Measurements from ENCODE around the gene TMEM126B. TPM values are rescaled to one million over a fixed set of nuclear protein-coding genes. Genes with fewer than 3 reads are reported as not detected.

Gene TMEM126B
- total RNA-seq, 1 donor, result 73.0 TPM

GRCh38 chr11:85626496-85626895 is 1.9 kb upstream of the TMEM126B start:
- TF ChIP-seq CTCF (IDR thresholded peaks at IDR 0.05; ENCODE audit: insufficient read depth, low read depth, low read length), result no peak
- no peak overlapping the region for H3K4me3 ChIP-seq (ENCODE audit: low read depth, low read length)
- no peak for DNase-seq (ENCODE audit: low read depth)

- no peak for TF ChIP-seq CTCF (IDR thresholded peaks at IDR 0.05; ENCODE audit: insufficient read depth, low read depth, low read length)
- peak; percentile 23 for DNase-seq (ENCODE audit: low read depth)
- peak within 1 kb of the TSS; percentile 71 for H3K4me3 ChIP-seq (ENCODE audit: low read depth, low read length)
Measured at GRCh38 chr11:85627332-85627997, 928 bp upstream of the TMEM126B start, which contains the start of gene DLG2. Gene DLG2, minus strand, starts transcription at chr11:85627344.

GRCh38 chr11:85628771-85629341 is 463 bp downstream of the TMEM126B start:
- no peak for TF ChIP-seq CTCF (IDR thresholded peaks at IDR 0.05; ENCODE audit: insufficient read depth, low read depth, low read length)
- peak overlapping the region; percentile 71 for H3K4me3 ChIP-seq (ENCODE audit: low read depth, low read length)
- no peak for DNase-seq (ENCODE audit: low read depth)

GRCh38 chr11:85634747-85635146 is 6.4 kb downstream of the TMEM126B start:
- no peak overlapping the region for H3K4me3 ChIP-seq (ENCODE audit: low read depth, low read length)
- DNase-seq (ENCODE audit: low read depth), result no peak
- no peak for TF ChIP-seq CTCF (IDR thresholded peaks at IDR 0.05; ENCODE audit: insufficient read depth, low read depth, low read length)

GRCh38 chr11:85643191-85643614 is 14.8 kb downstream of the TMEM126B start:
- DNase-seq (ENCODE audit: low read depth), result peak; percentile 84
- no peak for TF ChIP-seq CTCF (IDR thresholded peaks at IDR 0.05; ENCODE audit: insufficient read depth, low read depth, low read length)
- no peak overlapping the region for H3K4me3 ChIP-seq (ENCODE audit: low read depth, low read length)

GRCh38 chr11:85647078-85647477 is 18.7 kb downstream of the TMEM126B start:
- H3K4me3 ChIP-seq (ENCODE audit: low read depth, low read length), result peak overlapping the region; percentile 85
- DNase-seq (ENCODE audit: low read depth), result no peak
- no peak for TF ChIP-seq CTCF (IDR thresholded peaks at IDR 0.05; ENCODE audit: insufficient read depth, low read depth, low read length)
